ENCODE data around the gene VTA1.

DNA sequence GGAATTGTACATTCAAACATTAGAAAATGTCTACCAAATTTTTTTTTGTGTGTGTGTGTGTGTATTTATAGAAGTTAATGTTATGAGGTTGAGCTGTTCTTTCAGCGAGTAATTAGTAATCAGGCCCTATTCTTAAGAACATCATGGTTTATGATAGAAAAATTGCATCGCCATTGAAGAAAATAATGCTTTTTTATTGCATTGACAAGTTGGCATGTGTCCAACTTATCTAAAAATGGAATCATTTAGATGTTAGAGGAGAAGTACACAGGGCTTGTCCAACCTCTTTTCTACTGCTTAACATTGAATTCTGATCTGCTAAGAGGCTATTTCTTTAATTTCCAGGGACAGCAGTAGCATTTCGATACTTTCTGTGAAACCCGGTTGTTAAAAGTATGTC lies 93.1 kb downstream of the VTA1 start:
- no peak for TF ChIP-seq POLR2A (IDR thresholded peaks at IDR 0.05; ENCODE audit: low read depth, low read length)
- no peak for TF ChIP-seq POLR2AphosphoS5 (IDR thresholded peaks at IDR 0.05; ENCODE audit: low read depth, low read length)
